OCI-LY1 (cell line): ENCODE results near the gene CCDC73.

Experiments used
- EZH2 ChIP-seq: fragments of 200-600 bp; sonication (generic), shearing (Covaris generic); IDR thresholded peaks from 2 replicates; pipeline ENCODE4 v1.8.0; 2017; ENCODE audit warnings: borderline replicate concordance, mixed run types, mild to moderate bottlenecking, antibody characterized with exemption, low read length, moderate library complexity, mixed read lengths
- TF ChIP-seq, protein P1 (sequence below): fragments of 200-600 bp; sonication (generic), shearing (Covaris generic); IDR thresholded peaks from 2 replicates; pipeline ENCODE4 v1.5.1; 2017; ENCODE audit warnings: mild to moderate bottlenecking, antibody characterized with exemption, low read length, moderate library complexity, mixed read lengths

- TF ChIP-seq EZH2 = no peak
- TF ChIP-seq, protein P1, sequence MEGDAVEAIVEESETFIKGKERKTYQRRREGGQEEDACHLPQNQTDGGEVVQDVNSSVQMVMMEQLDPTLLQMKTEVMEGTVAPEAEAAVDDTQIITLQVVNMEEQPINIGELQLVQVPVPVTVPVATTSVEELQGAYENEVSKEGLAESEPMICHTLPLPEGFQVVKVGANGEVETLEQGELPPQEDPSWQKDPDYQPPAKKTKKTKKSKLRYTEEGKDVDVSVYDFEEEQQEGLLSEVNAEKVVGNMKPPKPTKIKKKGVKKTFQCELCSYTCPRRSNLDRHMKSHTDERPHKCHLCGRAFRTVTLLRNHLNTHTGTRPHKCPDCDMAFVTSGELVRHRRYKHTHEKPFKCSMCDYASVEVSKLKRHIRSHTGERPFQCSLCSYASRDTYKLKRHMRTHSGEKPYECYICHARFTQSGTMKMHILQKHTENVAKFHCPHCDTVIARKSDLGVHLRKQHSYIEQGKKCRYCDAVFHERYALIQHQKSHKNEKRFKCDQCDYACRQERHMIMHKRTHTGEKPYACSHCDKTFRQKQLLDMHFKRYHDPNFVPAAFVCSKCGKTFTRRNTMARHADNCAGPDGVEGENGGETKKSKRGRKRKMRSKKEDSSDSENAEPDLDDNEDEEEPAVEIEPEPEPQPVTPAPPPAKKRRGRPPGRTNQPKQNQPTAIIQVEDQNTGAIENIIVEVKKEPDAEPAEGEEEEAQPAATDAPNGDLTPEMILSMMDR = no peak
Measured at GRCh38 chr11:32772731-32773130, 21.7 kb downstream of the CCDC73 start.
